Activated naive CD4-positive, alpha-beta T cell treated with anti-CD3 and anti-CD28 coated beads, Interleukin-2, amount 50 U/mL, for 72 hours (primary cell): ENCODE measurements around the gene CACNB4. TPM values are rescaled to one million over a fixed set of nuclear protein-coding genes. Genes with fewer than 3 reads are reported as not detected.

ENCODE experiments used
- ATAC-seq, 2 donors: fragments of 150-1000 bp; cut with Tn5 transposase; 2 replicates each; pipeline ENCODE4 v1.10.0; 2021; ENCODE audit warnings: mild to moderate bottlenecking in 2 of 2, moderate library complexity in 2 of 2
- DNase-seq, 2 donors: peaks; one replicate each; pipeline ENCODE4 v3.0.0; 2021 to 2022; ENCODE audit warnings: low spot score in 2 of 2
- H3K27ac Mint-ChIP-seq, 2 donors: one replicate each; pipeline ENCODE4 v1.8.0; 2022; ENCODE audit warnings: mild to moderate bottlenecking in 2 of 2, mixed read lengths in 2 of 2
- H3K36me3 Mint-ChIP-seq, 2 donors: one replicate each; pipeline ENCODE4 v1.8.0; 2022; ENCODE audit warnings: mixed read lengths in 2 of 2
- H3K9me3 Mint-ChIP-seq, 2 donors: one replicate each; pipeline ENCODE4 v1.8.0; 2022; ENCODE audit warnings: mixed read lengths in 2 of 2
- total RNA-seq, 2 donors: library from RNA; stranded (reverse); gene quantifications; one replicate each; pipeline ENCODE4 v1.2.3, GENCODE V29; 2022

Gene CACNB4
- total RNA-seq, 2 donors from 2014 or later, result 0.32 to 1.5 TPM

- DNase-seq (peak; percentile 95 to 97), ATAC-seq (peak; percentile 97)
- peak within 1 kb of the TSS; percentile 93 to 96 for H3K27ac Mint-ChIP-seq
- H3K36me3 Mint-ChIP-seq, result peaks cover 6 to 12% of the 10 kb centered on the region in 2 donors
- peaks cover 5 to 6% of the 10 kb centered on the region in 2 donors for H3K9me3 Mint-ChIP-seq
Observed at GRCh38 chr2:151828143-151828889, 270.5 kb downstream of the CACNB4 start, which contains the start of gene ARL5A. Gene ARL5A (minus strand): TSS chr2:151828421. CDS start chr2:151828176, 245 bp downstream.

GRCh38 chr2:151827564-151828142, 271.2 kb downstream of the CACNB4 start:
- Mint-ChIP-seq H3K27ac (peak overlapping the region; percentile 93 to 96), H3K9me3 (peaks cover 5 to 6% of the 10 kb centered on the region in 2 donors), H3K36me3 (peaks cover 6 to 12% of the 10 kb centered on the region in 2 donors)
- ATAC-seq, result peak; percentile 28 to 39
- peak in 1 of 2 donors; percentile 22 for DNase-seq

- Mint-ChIP-seq H3K9me3 (peaks cover 5 to 6% of the 10 kb centered on the region in 2 donors), H3K27ac (peak overlapping the region in 1 of 2 donors; percentile 93), H3K36me3 (peaks cover 6 to 12% of the 10 kb centered on the region in 2 donors)
- ATAC-seq, result no peak
- DNase-seq, result no peak
Observed at GRCh38 chr2:151826737-151827157, 272.1 kb downstream of the CACNB4 start.

- no peak overlapping the region for H3K27ac Mint-ChIP-seq
- ATAC-seq, result no peak
- no peak for DNase-seq
Observed at GRCh38 chr2:151824886-151825285, 274.0 kb downstream of the CACNB4 start.

GRCh38 chr2:151823651-151824050, 275.2 kb downstream of the CACNB4 start:
- DNase-seq (no peak), ATAC-seq (no peak)
- peaks cover 12 to 17% of the 10 kb centered on the region in 2 donors for H3K36me3 Mint-ChIP-seq
- no peaks in the 10 kb centered on the region for H3K9me3 Mint-ChIP-seq
- H3K27ac Mint-ChIP-seq, result no peak overlapping the region

More at GRCh38 chr2:151824886-151825285, 274.0 kb downstream of the CACNB4 start:
- Mint-ChIP-seq H3K36me3 (peaks cover 12 to 17% of the 10 kb centered on the region in 2 donors), H3K9me3 (peaks cover 5 to 6% of the 10 kb centered on the region in 2 donors)

- Mint-ChIP-seq H3K9me3 (no peaks in the 10 kb centered on the region), H3K27ac (peak overlapping the region; percentile 61 to 77), H3K36me3 (peaks cover 10 to 14% of the 10 kb centered on the region in 2 donors)
- peak; percentile 98 for ATAC-seq
- no peak for DNase-seq
Observed at GRCh38 chr2:151819920-151820319, 278.9 kb downstream of the CACNB4 start.

GRCh38 chr2:151817929-151818328, 280.9 kb downstream of the CACNB4 start:
- Mint-ChIP-seq H3K36me3 (peaks cover 11 to 22% of the 10 kb centered on the region in 2 donors), H3K9me3 (no peaks in the 10 kb centered on the region), H3K27ac (peak overlapping the region in 1 of 2 donors; percentile 36)
- no peak for ATAC-seq
- no peak for DNase-seq

- Mint-ChIP-seq H3K27ac (no peak overlapping the region), H3K36me3 (peaks cover 14 to 30% of the 10 kb centered on the region in 2 donors), H3K9me3 (no peaks in the 10 kb centered on the region)
- ATAC-seq (no peak), DNase-seq (no peak)
Observed at GRCh38 chr2:151816843-151817242, 282.0 kb downstream of the CACNB4 start.

GRCh38 chr2:151815821-151816489, 282.9 kb downstream of the CACNB4 start:
- DNase-seq, result no peak

GRCh38 chr2:151810489-151810888, 288.4 kb downstream of the CACNB4 start:
- no peak for ATAC-seq
- no peaks in the 10 kb centered on the region for H3K9me3 Mint-ChIP-seq

More at GRCh38 chr2:151815821-151816489, 282.9 kb downstream of the CACNB4 start:
- Mint-ChIP-seq H3K9me3 (no peaks in the 10 kb centered on the region), H3K36me3 (peaks cover 14 to 30% of the 10 kb centered on the region in 2 donors), H3K27ac (no peak overlapping the region)
- no peak for ATAC-seq

GRCh38 chr2:151809073-151809383, 289.8 kb downstream of the CACNB4 start:
- ATAC-seq (no peak), DNase-seq (no peak)
- no peak overlapping the region for H3K27ac Mint-ChIP-seq
- no peaks in the 10 kb centered on the region for H3K9me3 Mint-ChIP-seq
- H3K36me3 Mint-ChIP-seq, result peaks cover 5 to 25% of the 10 kb centered on the region in 2 donors

More at GRCh38 chr2:151810489-151810888, 288.4 kb downstream of the CACNB4 start:
- Mint-ChIP-seq H3K27ac (peak overlapping the region in 1 of 2 donors; percentile 0), H3K36me3 (peaks cover 10 to 28% of the 10 kb centered on the region in 2 donors)
- no peak for DNase-seq

- no peak for DNase-seq
- Mint-ChIP-seq H3K27ac (no peak overlapping the region), H3K36me3 (peaks cover 5 to 25% of the 10 kb centered on the region in 2 donors), H3K9me3 (no peaks in the 10 kb centered on the region)
- ATAC-seq, result no peak
Observed at GRCh38 chr2:151808258-151809072, 290.4 kb downstream of the CACNB4 start.

- Mint-ChIP-seq H3K36me3 (peaks cover 0 to 19% of the 10 kb centered on the region in 2 donors), H3K27ac (no peak overlapping the region), H3K9me3 (no peaks in the 10 kb centered on the region)
- ATAC-seq, result no peak
- DNase-seq, result no peak
Observed at GRCh38 chr2:151805961-151806360, 292.9 kb downstream of the CACNB4 start.

- ATAC-seq (no peak), DNase-seq (no peak)
- Mint-ChIP-seq H3K27ac (no peak overlapping the region), H3K9me3 (no peaks in the 10 kb centered on the region), H3K36me3 (peaks cover 0 to 16% of the 10 kb centered on the region in 2 donors)
Observed at GRCh38 chr2:151805343-151805742, 293.5 kb downstream of the CACNB4 start.

GRCh38 chr2:151803811-151804210, 295.0 kb downstream of the CACNB4 start:
- Mint-ChIP-seq H3K36me3 (peaks cover 0 to 15% of the 10 kb centered on the region in 2 donors), H3K9me3 (no peaks in the 10 kb centered on the region), H3K27ac (no peak overlapping the region)
- ATAC-seq, result no peak
- no peak for DNase-seq

GRCh38 chr2:151802315-151802714, 296.5 kb downstream of the CACNB4 start:
- ATAC-seq (no peak), DNase-seq (no peak)
- H3K9me3 Mint-ChIP-seq, result no peaks in the 10 kb centered on the region
- no peak overlapping the region for H3K27ac Mint-ChIP-seq
- peaks cover 0 to 15% of the 10 kb centered on the region in 2 donors for H3K36me3 Mint-ChIP-seq
